Gastrocnemius medialis (tissue), 4 donors: ENCODE measurements around the gene JSRP1. TPM values are rescaled to one million over a fixed set of nuclear protein-coding genes. Genes with fewer than 3 reads are reported as not detected.

Experiments used
- ATAC-seq, 2 donors: fragments of 150-250 bp; one replicate each; pipeline ENCODE4 v1.9.1; 2016
- DNase-seq, 2 donors: peaks; one replicate each; pipeline ENCODE4 v3.0.0-alpha.2; 2019
- H3K27ac ChIP-seq, 4 donors: fragments of 200-600 bp; sonication (generic); 1 replicate in 1 of 4; 2 replicates in 3 of 4; pipeline ENCODE4 v1.5.1; 2016 to 2018; ENCODE audit warnings: mild to moderate bottlenecking in 2 of 4, moderate library complexity in 1 of 4
- H3K27me3 ChIP-seq, 3 donors: fragments of 200-600 bp; sonication (generic) in 2 of 3; 1 replicate in 1 of 3; 2 replicates in 2 of 3; pipeline versions ENCODE4 v1.5.1 to v1.6.0; 2016 to 2019; ENCODE audit warnings: mild to moderate bottlenecking in 1 of 3, moderate library complexity in 1 of 3
- H3K36me3 ChIP-seq, 2 donors: fragments of 200-600 bp; sonication (generic) in 1 of 2; one replicate each; pipeline ENCODE4 v1.5.1; 2017 to 2018
- H3K4me1 ChIP-seq, 2 donors: fragments of 200-600 bp; sonication (generic) in 1 of 2; one replicate each; pipeline ENCODE4 v1.5.1; 2016 to 2017; ENCODE audit warnings: mild to moderate bottlenecking in 2 of 2
- H3K4me3 ChIP-seq, 4 donors: fragments of 200-600 bp; sonication (generic) in 3 of 4; 1 replicate in 1 of 4; 2 replicates in 3 of 4; pipeline ENCODE4 v1.5.1; 2016 to 2019; ENCODE audit warnings: mild to moderate bottlenecking in 2 of 4
- H3K9me3 ChIP-seq, 3 donors: fragments of 200-600 bp; sonication (generic) in 2 of 3; 1 replicate in 1 of 3; 2 replicates in 2 of 3; pipeline ENCODE4 v1.5.1; 2016 to 2019
- CTCF ChIP-seq, 5 experiments: fragments of 450-650 bp in 3 of 5; fragments of 200-600 bp in 2 of 5; sonication (generic) in 2 of 5; IDR thresholded peaks in 4 of 5; conservative IDR thresholded peaks in 1 of 5; 1 replicate in 4 of 5; 2 replicates in 1 of 5; pipeline ENCODE4 v1.5.1; 2016 to 2019; ENCODE audit warnings: antibody characterized with exemption in 5 of 5, mild to moderate bottlenecking in 3 of 5, moderate library complexity in 3 of 5
- POLR2A ChIP-seq, 2 donors: fragments of 450-650 bp; IDR thresholded peaks; one replicate each; pipeline ENCODE4 v1.6.1; 2017; ENCODE audit warnings: antibody characterized with exemption in 2 of 2, mild to moderate bottlenecking in 2 of 2, moderate library complexity in 2 of 2
- in situ Hi-C, 4 donors: fragments of 200-750 bp; cut with MboI; loops; one replicate each; pipeline versions ENCODE4 v1.15.0 to v1.8.0; 2017; ENCODE audit warnings: low sequenced_read_pairs in 4 of 4
- intact Hi-C: fragments of 100-400 bp; cut with DNase I; formaldehyde crosslinking; loops from one replicate; pipeline ENCODE4 v1.15.1; 2023; ENCODE audit warnings: low total_unique reads
- total RNA-seq, 4 donors: library from RNA; depleted of rRNA; stranded (reverse); fragments of >200 nt; gene quantifications; one replicate each; pipeline versions ENCODE4 v1.1.0 to v1.2.3, GENCODE V29; 2016

Gene JSRP1
- total RNA-seq, 4 donors from 2014 or later = 152 to 383 (median 303) TPM

GRCh38 chr19:2227415-2228156, 28.6 kb downstream of the JSRP1 start:
- no peaks in the 10 kb centered on the region for H3K9me3 ChIP-seq
- H3K27ac ChIP-seq = no peak overlapping the region
- H3K36me3 ChIP-seq = peaks cover 0 to 56% of the 10 kb centered on the region in 2 donors
- intact Hi-C loops (no loop called here), in situ Hi-C loops (no loop called here)
- H3K27me3 ChIP-seq = no peaks in the 10 kb centered on the region
- ATAC-seq (no peak), DNase-seq (no peak)
- no peak overlapping the region for H3K4me3 ChIP-seq
- TF ChIP-seq CTCF (IDR thresholded peaks at IDR 0.05 in 4 of 5, conservative IDR thresholded peaks at IDR 0.05 in 1 of 5) = no peak
- TF ChIP-seq POLR2A (IDR thresholded peaks at IDR 0.05) = no peak
- peaks cover 13 to 30% of the 10 kb centered on the region in 2 donors for H3K4me1 ChIP-seq

- H3K27ac ChIP-seq = no peak overlapping the region
- ATAC-seq = no peak
- no peaks in the 10 kb centered on the region for H3K9me3 ChIP-seq
- DNase-seq = no peak
- no peaks in the 10 kb centered on the region for H3K27me3 ChIP-seq
- TF ChIP-seq POLR2A (IDR thresholded peaks at IDR 0.05) (no peak), CTCF (IDR thresholded peaks at IDR 0.05 in 4 of 5, conservative IDR thresholded peaks at IDR 0.05 in 1 of 5) (no peak)
- H3K36me3 ChIP-seq = peaks cover 0 to 59% of the 10 kb centered on the region in 2 donors
- no peak overlapping the region for H3K4me3 ChIP-seq
- peaks cover 13 to 28% of the 10 kb centered on the region in 2 donors for H3K4me1 ChIP-seq
- in situ Hi-C loops (no loop called here), intact Hi-C loops (no loop called here)
Observed at GRCh38 chr19:2226840-2227360, 29.3 kb downstream of the JSRP1 start.

GRCh38 chr19:2226051-2226839, 30.0 kb downstream of the JSRP1 start:
- TF ChIP-seq CTCF (IDR thresholded peaks at IDR 0.05 in 4 of 5, conservative IDR thresholded peaks at IDR 0.05 in 1 of 5) (no peak), POLR2A (IDR thresholded peaks at IDR 0.05) (no peak)
- intact Hi-C loops = no loop called here

GRCh38 chr19:2225415-2226050, 30.7 kb downstream of the JSRP1 start:
- in situ Hi-C loops = no loop called here
- H3K4me1 ChIP-seq = peaks cover 3 to 14% of the 10 kb centered on the region in 2 donors
- H3K27ac ChIP-seq = no peak overlapping the region
- intact Hi-C loops = no loop called here
- no peak for ATAC-seq
- H3K36me3 ChIP-seq = peaks cover 0 to 69% of the 10 kb centered on the region in 2 donors
- no peaks in the 10 kb centered on the region for H3K27me3 ChIP-seq
- TF ChIP-seq CTCF (IDR thresholded peaks at IDR 0.05 in 4 of 5, conservative IDR thresholded peaks at IDR 0.05 in 1 of 5) = no peak
- no peak for TF ChIP-seq POLR2A (IDR thresholded peaks at IDR 0.05)
- no peaks in the 10 kb centered on the region for H3K9me3 ChIP-seq
- DNase-seq = no peak
- H3K4me3 ChIP-seq = no peak overlapping the region

More at GRCh38 chr19:2226051-2226839, 30.0 kb downstream of the JSRP1 start:
- DNase-seq (no peak), ATAC-seq (no peak)
- Histone ChIP-seq H3K36me3 (peaks cover 0 to 62% of the 10 kb centered on the region in 2 donors), H3K27me3 (no peaks in the 10 kb centered on the region), H3K4me3 (no peak overlapping the region), H3K27ac (no peak overlapping the region), H3K9me3 (no peaks in the 10 kb centered on the region), H3K4me1 (peaks cover 10 to 21% of the 10 kb centered on the region in 2 donors)
- in situ Hi-C loops = no loop called here
